ENCODE results near the gene NFATC3. TPM values are rescaled to one million over a fixed set of nuclear protein-coding genes. Genes with fewer than 3 reads are reported as not detected.

Gene NFATC3
- total RNA-seq, 2 experiments from 2014 or later = 208 to 209 TPM

DNA sequence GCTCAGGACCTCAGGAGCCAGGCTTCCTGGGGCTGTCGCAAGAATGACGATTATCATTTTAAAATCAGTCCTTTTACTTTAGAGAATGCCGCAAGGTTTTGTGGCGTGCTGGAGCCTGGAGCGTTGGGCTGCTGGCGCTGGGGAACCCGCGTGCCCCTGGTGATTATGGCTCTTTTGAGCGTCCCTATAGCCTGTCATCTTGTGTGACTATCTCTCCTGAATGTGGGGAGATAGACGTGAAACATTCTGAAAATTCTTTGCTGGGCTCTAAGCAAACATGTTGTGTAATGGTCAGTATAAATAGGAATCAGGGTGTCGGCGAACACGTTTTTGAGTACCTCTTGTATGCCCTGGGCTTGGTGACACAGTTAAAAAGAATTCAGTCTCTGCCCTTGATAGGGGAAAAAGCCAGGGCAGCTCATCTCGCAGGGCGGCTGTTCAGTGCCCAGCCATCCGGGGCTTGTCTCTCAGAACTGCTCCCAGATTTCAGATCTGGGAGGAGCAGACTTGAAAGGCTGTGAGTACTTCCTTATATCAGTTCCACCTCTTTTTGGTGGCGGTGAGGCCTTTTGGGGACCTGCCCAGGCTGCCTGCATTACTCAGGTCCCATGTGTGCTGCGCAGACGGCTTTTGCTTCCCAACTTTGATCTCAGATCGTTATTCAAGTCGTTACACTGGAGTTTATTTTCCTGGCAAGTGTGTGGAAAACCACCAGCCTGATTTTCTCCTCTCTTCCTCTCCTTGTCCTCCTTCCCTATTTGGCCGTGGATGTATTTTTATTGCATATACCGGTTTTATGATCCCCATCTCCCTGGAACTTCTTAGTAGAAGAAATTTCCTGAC is 180.1 kb downstream of the NFATC3 start:
- Mint-ChIP-seq H3K4me3 (peak overlapping the region; percentile 98), H3K27me3 (no peaks in the 10 kb centered on the region), H3K27ac (peak overlapping the region; percentile 91), H3K4me1 (peaks cover 56% of the 10 kb centered on the region), H3K9me3 (no peaks in the 10 kb centered on the region), H3K36me3 (ENCODE audit: low read depth) (peaks cover 30% of the 10 kb centered on the region)
- ChIA-PET CTCF (interaction anchor here (1.3 to 7.5 kb wide), 6 partner anchors 11 to 265 kb away, joined by 4 to 285 read pairs (median 108); partner anchors contain the start of genes PRMT7 and SLC7A6OS), POLR2A (interaction anchor here (3.4 to 5.0 kb wide), 3 partner anchors 17 to 46 kb away, joined by 58 to 64 read pairs (median 59); partner anchors contain the start of genes PRMT7 and SLC7A6OS)
- peak; percentile 48 for DNase-seq

DNA sequence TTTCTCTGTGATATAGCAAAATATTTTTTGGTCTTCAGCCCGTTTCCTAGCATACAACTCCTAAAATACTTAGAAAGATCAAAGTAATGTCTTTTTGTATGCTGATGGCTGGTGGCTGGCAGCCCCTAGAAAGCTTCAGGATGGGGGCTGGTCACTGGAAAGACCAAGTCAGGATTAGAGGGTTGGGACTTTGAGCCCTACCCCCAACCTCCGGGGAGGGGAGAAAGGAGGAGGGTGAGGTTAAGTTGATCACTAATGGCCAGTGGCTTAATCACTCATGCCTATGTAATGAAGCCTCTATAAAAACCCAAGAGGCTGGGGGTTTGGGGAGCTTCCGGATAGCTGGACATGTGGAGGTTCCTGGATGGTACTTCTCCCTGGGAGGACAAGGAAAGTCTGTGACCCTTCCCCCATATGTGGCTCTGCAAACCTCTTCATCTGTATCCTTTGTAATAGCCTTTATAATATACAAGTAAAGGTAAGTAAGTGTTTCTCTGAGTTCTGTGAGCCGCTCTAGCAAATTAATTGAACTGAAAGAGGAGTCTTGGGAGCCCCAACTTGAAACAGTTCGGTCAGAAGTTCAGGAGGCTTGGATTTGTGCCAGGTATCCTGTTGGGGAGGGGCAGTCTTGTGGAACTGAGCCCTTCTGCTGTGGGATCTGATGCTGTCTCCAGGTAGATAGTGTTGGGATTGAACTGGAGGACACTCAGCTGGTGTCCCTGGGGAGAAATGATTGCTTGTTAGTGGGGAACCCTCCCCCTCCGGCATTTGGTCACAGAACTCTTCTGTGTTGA is 182.6 kb downstream of the NFATC3 start:
- ChIA-PET CTCF (no interaction called here), POLR2A (interaction anchor here (0.8 to 1.5 kb wide), 4 partner anchors 10 to 43 kb away, joined by 3 to 5 read pairs (median 4); partner anchors contain the start of genes PRMT7 and SLC7A6OS)
- Mint-ChIP-seq H3K36me3 (ENCODE audit: low read depth) (peaks cover 45% of the 10 kb centered on the region), H3K27ac (peak overlapping the region; percentile 53), H3K27me3 (no peaks in the 10 kb centered on the region), H3K9me3 (no peaks in the 10 kb centered on the region), H3K4me1 (peaks cover 72% of the 10 kb centered on the region), H3K4me3 (no peak overlapping the region)
- no peak for DNase-seq

DNA sequence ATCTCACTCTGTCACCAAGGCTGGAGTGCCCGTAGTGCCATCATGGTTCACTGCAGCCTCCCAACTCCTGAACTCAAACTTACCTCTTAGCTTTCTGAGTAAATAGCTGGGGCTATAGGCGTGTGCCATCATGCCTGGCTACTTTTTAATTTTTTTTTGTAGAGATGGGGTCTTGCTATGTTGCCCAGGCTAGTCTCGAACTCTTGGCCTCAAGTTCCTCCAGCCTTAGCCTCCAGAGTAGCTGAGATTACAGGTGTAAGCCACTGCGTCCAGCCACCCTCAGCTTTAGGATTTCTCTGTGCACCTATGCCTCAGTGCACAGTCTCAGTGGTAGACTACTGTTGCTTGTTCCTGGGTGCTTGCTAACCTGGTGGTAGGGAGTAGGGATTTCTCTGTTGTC is 184.6 kb downstream of the NFATC3 start:
- no peak for DNase-seq
- ChIA-PET CTCF (interaction anchor here (1.0 to 6.9 kb wide), 4 partner anchors 8 to 59 kb away, joined by 4 to 46 read pairs (median 6); no protein-coding TSS in a partner anchor), POLR2A (interaction anchor here (0.7 to 1.6 kb wide), 3 partner anchors 20 to 41 kb away, joined by 3 to 5 read pairs (median 3); partner anchors contain the start of genes PLA2G15, PRMT7 and SLC7A6OS)
- peaks cover 82% of the 10 kb centered on the region for H3K4me1 Mint-ChIP-seq
- peak overlapping the region; percentile 10 for H3K27ac Mint-ChIP-seq
- no peaks in the 10 kb centered on the region for H3K27me3 Mint-ChIP-seq
- H3K9me3 Mint-ChIP-seq = no peaks in the 10 kb centered on the region
- H3K36me3 Mint-ChIP-seq (ENCODE audit: low read depth) = peaks cover 60% of the 10 kb centered on the region
- no peak overlapping the region for H3K4me3 Mint-ChIP-seq

DNA sequence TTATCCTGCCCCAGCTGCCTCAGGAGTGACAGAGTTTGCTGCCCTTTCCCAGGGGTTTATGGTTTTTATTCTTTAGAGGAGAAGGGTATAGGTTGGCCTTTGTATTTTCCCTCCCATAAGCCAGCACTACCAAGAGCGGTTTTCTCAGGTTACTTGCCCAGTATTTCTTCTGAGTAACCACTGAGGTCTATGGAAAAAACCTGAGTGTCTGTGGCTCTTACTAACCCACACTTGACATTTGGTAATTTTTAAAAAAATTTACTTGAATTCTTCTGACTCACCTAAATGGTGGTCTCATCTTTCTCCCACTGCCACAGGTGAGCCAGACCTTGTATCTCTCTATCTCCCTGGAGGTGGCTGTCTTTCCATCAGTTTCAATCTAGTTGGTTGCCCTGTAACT is 185.2 kb downstream of the NFATC3 start:
- CTCF ChIA-PET = interaction anchor here (1.0 to 6.9 kb wide), 4 partner anchors 8 to 58 kb away, joined by 4 to 46 read pairs (median 6); no protein-coding TSS in a partner anchor
- Mint-ChIP-seq H3K9me3 (no peaks in the 10 kb centered on the region), H3K27ac (peak overlapping the region; percentile 56), H3K36me3 (ENCODE audit: low read depth) (peaks cover 63% of the 10 kb centered on the region), H3K4me3 (no peak overlapping the region), H3K4me1 (peaks cover 84% of the 10 kb centered on the region), H3K27me3 (no peaks in the 10 kb centered on the region)
- POLR2A ChIA-PET = interaction anchor here (1.0 to 1.6 kb wide), 3 partner anchors 11 to 40 kb away, joined by 3 to 5 read pairs (median 3); partner anchors contain the start of genes PLA2G15, PRMT7 and SLC7A6OS
- DNase-seq = no peak

DNA sequence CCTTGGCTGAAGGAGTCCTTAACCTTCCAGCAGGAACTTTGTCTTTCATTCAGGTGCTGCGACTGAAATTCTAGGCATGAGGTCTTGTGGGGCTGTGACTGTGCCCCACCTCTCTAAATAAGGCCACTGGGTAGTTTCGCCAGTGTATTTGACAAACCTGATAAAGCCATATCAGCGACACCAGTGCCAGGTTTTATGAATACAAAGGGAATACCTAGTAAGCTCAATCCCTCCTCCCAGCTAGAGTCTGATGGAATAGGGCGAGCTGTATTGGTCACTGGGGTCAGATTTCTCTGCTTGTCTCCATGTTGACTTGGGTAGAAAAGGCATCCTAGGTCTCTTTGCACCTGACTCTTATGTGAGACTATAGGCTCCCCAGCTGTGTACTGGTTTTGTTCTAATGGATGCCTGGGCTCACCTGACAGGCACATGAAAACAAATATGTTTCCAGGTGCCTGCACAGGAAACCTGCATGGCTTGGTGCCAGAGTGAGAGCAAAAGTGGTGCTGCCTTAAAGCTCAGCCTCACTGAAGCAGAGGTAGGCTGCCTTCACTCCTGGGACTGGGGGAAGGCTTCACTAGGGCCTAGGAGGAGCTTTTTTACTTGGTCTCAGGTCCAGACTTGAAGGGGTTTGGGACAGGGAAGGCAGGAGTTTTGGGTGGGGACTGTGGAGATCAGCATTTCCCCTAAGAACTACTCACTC is 187.5 kb downstream of the NFATC3 start:
- CTCF ChIA-PET = interaction anchor here (0.8 to 9.5 kb wide), 5 partner anchors 10 to 55 kb away, joined by 3 to 96 read pairs (median 8); partner anchors contain the start of gene SLC7A6
- peaks cover 61% of the 10 kb centered on the region for H3K36me3 Mint-ChIP-seq (ENCODE audit: low read depth)
- no peak overlapping the region for H3K4me3 Mint-ChIP-seq
- H3K9me3 Mint-ChIP-seq = no peaks in the 10 kb centered on the region
- H3K27ac Mint-ChIP-seq = peak overlapping the region; percentile 91
- DNase-seq = peak; percentile 36
- no peaks in the 10 kb centered on the region for H3K27me3 Mint-ChIP-seq
- POLR2A ChIA-PET = interaction anchor here (1.1 to 2.2 kb wide), 7 partner anchors 9 to 38 kb away, joined by 4 to 28 read pairs (median 9); partner anchors contain the start of genes PRMT7, SLC7A6 and SLC7A6OS
- H3K4me1 Mint-ChIP-seq = peaks cover 83% of the 10 kb centered on the region

DNA sequence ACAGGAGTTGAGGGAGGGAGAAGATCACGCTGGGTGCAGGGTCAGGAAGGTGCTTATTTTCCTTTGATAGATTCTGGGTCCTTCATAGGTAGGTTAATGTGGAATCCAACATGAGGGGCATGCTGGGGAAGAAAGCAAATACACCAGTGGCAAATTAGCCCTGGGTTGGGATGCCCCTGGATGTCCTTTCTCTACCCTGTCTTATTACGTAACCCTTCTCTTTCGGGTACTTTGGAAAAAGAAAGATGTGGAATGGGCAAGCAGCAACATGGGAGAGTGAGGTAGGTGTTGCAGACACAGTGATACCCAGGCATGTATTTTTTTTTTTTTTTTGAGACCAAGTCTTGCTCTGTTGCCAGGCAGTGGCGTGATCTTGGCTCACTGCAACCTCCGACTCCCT is 188.3 kb downstream of the NFATC3 start:
- Mint-ChIP-seq H3K4me3 (no peak overlapping the region), H3K27ac (peak overlapping the region; percentile 91), H3K9me3 (no peaks in the 10 kb centered on the region), H3K36me3 (ENCODE audit: low read depth) (peaks cover 55% of the 10 kb centered on the region), H3K27me3 (no peaks in the 10 kb centered on the region), H3K4me1 (peaks cover 75% of the 10 kb centered on the region)
- ChIA-PET CTCF (interaction anchor here (1.1 to 9.5 kb wide), 4 partner anchors 10 to 54 kb away, joined by 3 to 96 read pairs (median 27); partner anchors contain the start of gene SLC7A6), POLR2A (interaction anchor here (1.1 to 2.2 kb wide), 9 partner anchors 10 to 37 kb away, joined by 4 to 28 read pairs (median 8); partner anchors contain the start of genes PRMT7, SLC7A6 and SLC7A6OS)
- DNase-seq = no peak

DNA sequence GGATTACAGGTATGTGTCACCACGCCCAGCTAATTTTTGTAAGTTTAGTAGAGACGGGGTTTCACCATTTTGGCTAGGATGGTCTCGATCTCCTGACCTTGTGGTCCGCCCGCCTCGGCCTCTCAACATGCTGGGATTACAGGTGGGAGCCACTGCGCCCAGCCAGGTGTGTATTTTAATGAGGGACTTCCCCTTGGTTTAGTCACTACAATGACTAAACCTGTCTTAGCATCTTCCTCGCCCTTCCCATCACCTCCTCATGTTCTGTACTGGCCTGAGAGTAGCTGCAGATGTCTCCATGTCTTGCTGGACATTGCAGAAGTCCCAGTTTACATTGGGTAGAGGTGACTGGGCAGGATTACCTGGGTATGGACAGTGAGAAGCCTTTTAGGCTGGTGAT is 188.7 kb downstream of the NFATC3 start:
- peak overlapping the region; percentile 91 for H3K27ac Mint-ChIP-seq
- ChIA-PET POLR2A (interaction anchor here (1.2 to 3.0 kb wide), 6 partner anchors 10 to 37 kb away, joined by 3 to 25 read pairs (median 8); partner anchors contain the start of genes PRMT7 and SLC7A6OS), CTCF (interaction anchor here (1.3 to 9.5 kb wide), 3 partner anchors 11 to 55 kb away, joined by 4 to 96 read pairs (median 46); partner anchors contain the start of gene SLC7A6)
- H3K27me3 Mint-ChIP-seq = no peaks in the 10 kb centered on the region
- H3K9me3 Mint-ChIP-seq = no peaks in the 10 kb centered on the region
- DNase-seq = no peak
- H3K4me1 Mint-ChIP-seq = peaks cover 74% of the 10 kb centered on the region
- H3K36me3 Mint-ChIP-seq (ENCODE audit: low read depth) = peaks cover 54% of the 10 kb centered on the region
- H3K4me3 Mint-ChIP-seq = no peak overlapping the region

DNA sequence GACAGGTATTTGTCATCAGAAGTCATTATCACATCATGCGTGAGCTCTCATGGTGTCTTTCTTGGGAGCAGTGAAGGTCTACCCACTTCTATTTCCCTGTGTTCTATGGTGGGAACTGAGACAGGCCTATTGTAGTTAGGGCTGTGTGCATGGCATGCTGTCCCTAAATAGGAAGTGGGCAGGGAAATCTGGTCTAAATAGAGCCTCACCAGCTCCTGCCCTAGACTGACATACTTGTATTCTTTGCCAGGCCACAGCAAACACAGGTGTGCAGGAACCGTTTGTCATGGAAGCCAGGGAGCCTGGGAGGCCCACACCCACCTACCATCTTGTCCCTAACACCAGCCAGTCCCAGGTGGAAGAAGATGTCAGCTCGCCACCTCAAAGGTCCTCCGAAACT is 189.3 kb downstream of the NFATC3 start:
- ChIA-PET POLR2A (interaction anchor here (1.1 to 3.0 kb wide), 7 partner anchors 9 to 36 kb away, joined by 3 to 25 read pairs (median 7); partner anchors contain the start of genes PRMT7, SLC7A6 and SLC7A6OS), CTCF (interaction anchor here (1.3 to 9.5 kb wide), 3 partner anchors 10 to 54 kb away, joined by 4 to 96 read pairs (median 46); partner anchors contain the start of gene SLC7A6)
- H3K9me3 Mint-ChIP-seq = no peaks in the 10 kb centered on the region

DNA sequence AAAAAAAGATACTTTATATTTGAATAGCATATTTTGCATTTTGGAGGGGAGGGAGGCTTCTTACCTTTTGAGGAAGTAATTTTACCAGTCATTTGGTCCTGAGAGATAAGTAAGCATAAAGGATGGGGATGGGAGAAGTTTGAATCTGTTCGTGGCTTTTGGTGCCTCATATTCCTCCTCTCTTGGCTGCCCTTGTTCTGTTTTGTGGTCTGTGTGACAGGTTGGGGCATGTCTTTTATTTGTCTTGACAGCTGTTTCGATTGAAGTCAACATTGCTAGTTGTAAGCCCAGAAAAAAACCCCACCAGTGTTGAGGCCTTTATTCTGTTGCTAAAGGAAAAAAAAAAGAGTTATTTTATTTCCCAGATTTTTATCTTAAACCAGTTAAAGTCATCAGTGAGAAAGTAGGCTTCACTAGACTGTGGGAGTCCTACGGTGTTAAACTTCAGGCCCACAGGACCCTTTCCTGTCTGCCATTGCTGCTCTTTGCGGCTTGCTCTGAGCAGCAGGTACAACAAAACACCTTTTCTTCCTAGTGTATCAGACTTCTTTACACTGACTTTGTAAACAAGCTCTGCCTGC is 190.5 kb downstream of the NFATC3 start:
- CTCF ChIA-PET = interaction anchor here (0.5 to 9.5 kb wide), 6 partner anchors 9 to 53 kb away, joined by 3 to 96 read pairs (median 3); partner anchors contain the start of genes PRMT7, SLC7A6 and SLC7A6OS
- Mint-ChIP-seq H3K9me3 (no peaks in the 10 kb centered on the region), H3K36me3 (ENCODE audit: low read depth) (peaks cover 56% of the 10 kb centered on the region), H3K4me3 (peak overlapping the region; percentile 38), H3K4me1 (peaks cover 69% of the 10 kb centered on the region), H3K27ac (peak overlapping the region; percentile 91), H3K27me3 (no peaks in the 10 kb centered on the region)
- peak; percentile 45 for DNase-seq
- POLR2A ChIA-PET = interaction anchor here (1.0 to 3.0 kb wide), 6 partner anchors 8 to 35 kb away, joined by 4 to 25 read pairs (median 10); partner anchors contain the start of genes PRMT7, SLC7A6 and SLC7A6OS

More for the DNA sequence above, 189.3 kb downstream of the NFATC3 start:
- DNase-seq = no peak
- no peaks in the 10 kb centered on the region for H3K27me3 Mint-ChIP-seq
- H3K4me3 Mint-ChIP-seq = no peak overlapping the region
- H3K36me3 Mint-ChIP-seq (ENCODE audit: low read depth) = peaks cover 52% of the 10 kb centered on the region
- H3K27ac Mint-ChIP-seq = peak overlapping the region; percentile 91
- peaks cover 72% of the 10 kb centered on the region for H3K4me1 Mint-ChIP-seq

DNA sequence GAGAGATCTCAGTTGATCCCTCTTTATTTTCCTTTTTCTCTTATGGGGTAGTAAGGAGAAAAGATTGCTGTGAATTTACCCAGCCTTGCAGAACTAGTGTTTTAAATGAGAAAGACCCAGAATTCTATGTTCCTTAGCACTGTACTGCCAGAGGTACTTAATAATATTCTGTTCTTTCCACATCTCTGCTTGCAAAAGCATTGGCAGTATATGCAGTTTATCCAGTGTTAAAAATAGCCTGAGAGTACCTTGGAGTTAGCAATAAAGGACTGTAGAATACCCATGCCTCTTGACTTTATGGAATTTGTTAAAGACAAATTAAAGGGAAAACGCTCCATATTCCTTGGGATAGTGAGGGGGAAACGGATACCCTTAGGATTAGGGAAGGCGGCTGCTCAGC is 191.1 kb downstream of the NFATC3 start:
- no peak for DNase-seq
- peaks cover 57% of the 10 kb centered on the region for H3K36me3 Mint-ChIP-seq (ENCODE audit: low read depth)

More for the DNA sequence above, 191.1 kb downstream of the NFATC3 start:
- Mint-ChIP-seq H3K9me3 (no peaks in the 10 kb centered on the region), H3K4me1 (peaks cover 71% of the 10 kb centered on the region), H3K4me3 (no peak overlapping the region), H3K27ac (peak overlapping the region; percentile 91), H3K27me3 (no peaks in the 10 kb centered on the region)
- ChIA-PET POLR2A (interaction anchor here (0.5 to 3.0 kb wide), 6 partner anchors 10 to 35 kb away, joined by 4 to 25 read pairs (median 7); partner anchors contain the start of genes PRMT7, SLC7A6 and SLC7A6OS), CTCF (interaction anchor here (0.5 to 9.5 kb wide), 5 partner anchors 9 to 53 kb away, joined by 3 to 96 read pairs (median 3); partner anchors contain the start of genes PRMT7, SLC7A6 and SLC7A6OS)
